ENCODE measurements around the gene EMILIN1. TPM values are rescaled to one million over a fixed set of nuclear protein-coding genes. Genes with fewer than 3 reads are reported as not detected.

The EMILIN1 gene
- total and polyA plus RNA-seq, 10 of the 15 experiments (the other 5 are each of a cell fraction or from before 2014, with no cell fraction given) = 0.01 to 2.3 (median 1.2) TPM; not detected in 2

- POLR2A ChIA-PET = interaction anchor here (1.1 to 8.9 kb wide), 9 partner anchors 8 to 70 kb away, joined by 3 to 139 read pairs (median 15); partner anchors contain the start of genes KHK and OST4
- RAD21 ChIA-PET (ENCODE audit: unreplicated experiment) = interaction anchor here (0.8 to 3.4 kb wide), 14 partner anchors 11 to 90 kb away, joined by 3 to 31 read pairs (median 5); partner anchors contain the start of genes KHK, OST4 and PREB
- whole genome bisulfite sequencing (ENCODE audit: insufficient coverage, insufficient replicate concordance, low lambda C conversion rate, missing lambda C conversion rate) = 9% methylated on average over 22 of the region's 24 CpGs
- FAIRE-seq = no peak
- peak overlapping the region; percentile 75 for H3K4me2 ChIP-seq (ENCODE audit: control insufficient read depth, insufficient read depth)
- H3K4me1 ChIP-seq (ENCODE audit: control insufficient read depth, insufficient read depth, low read length) = peaks cover 9% of the 10 kb centered on the region
- SMC1A ChIA-PET (ENCODE audit: uncharacterized antibody, unreplicated experiment) = interaction anchor here (0.6 to 3.1 kb wide), 12 partner anchors 9 to 378 kb away, joined by 3 to 33 read pairs (median 5); partner anchors contain the start of genes OST4 and TMEM214
- peak overlapping the region; percentile 99 for H3K4me3 ChIP-seq
- intact Hi-C loops (cut with micrococcal nuclease; ENCODE audit: unreplicated experiment) (loop anchor here (5.0 kb wide), 1 partner anchor 265 kb away; the partner anchor contains the start of gene CENPA), in situ Hi-C loops (cut with MboI) (no loop called here)
- H3K36me3 ChIP-seq (ENCODE audit: control insufficient read depth in 2 of 2, insufficient read depth in 2 of 2, low read length in 1 of 2) = peaks cover 3 to 20% of the 10 kb centered on the region in 2 experiments
- ATAC-seq = no peak; the same call in 2 of the 3 replicates
- H3K9me3 ChIP-seq (replicated peaks; ENCODE audit: control insufficient read depth, insufficient read depth, low read length) = no peaks in the 10 kb centered on the region
- 0 out of 2 replicates have a peak, but pooled peaks cover 1% of the 10 kb centered on the region for H3K79me2 ChIP-seq (ENCODE audit: control insufficient read depth, insufficient read depth, low read length)
- H3K9ac ChIP-seq (ENCODE audit: control insufficient read depth, insufficient read depth, low read length) = peak overlapping the region; percentile 63
- no peaks in the 10 kb centered on the region for H4K20me1 ChIP-seq (ENCODE audit: control insufficient read depth, insufficient read depth)
- no peaks in the 10 kb centered on the region for H3K27me3 ChIP-seq (replicated peaks in 1 of 2; ENCODE audit: control insufficient read depth in 2 of 2, insufficient read depth in 2 of 2, low read length in 1 of 2)
- BruUV-seq (replicated peaks) = no TSS peak
- CTCF ChIA-PET = interaction anchor here (0.7 to 3.5 kb wide), 13 partner anchors 11 to 228 kb away, joined by 3 to 28 read pairs (median 9); partner anchors contain the start of genes KHK, PREB and TMEM214
- H2AFZ ChIP-seq (ENCODE audit: control insufficient read depth, low read depth, low read length) = no peak overlapping the region; the same call in none of the 2 replicates
- H3K27ac ChIP-seq (ENCODE audit: control insufficient read depth, insufficient read depth) = 0 out of 2 replicates have a peak overlapping the region, but pooled peaks have one; percentile 22
- no peak for DNase-seq (ENCODE audit: low read depth, low spot score)
- no peak for TF ChIP-seq USF2 (IDR thresholded peaks at IDR 0.05; ENCODE audit: borderline replicate concordance, low read depth, low read length)
- TF ChIP-seq EP300 (IDR thresholded peaks at IDR 0.05; ENCODE audit: borderline replicate concordance in 1 of 2, control insufficient read depth in 1 of 2, low read depth in 2 of 2, low read length in 2 of 2) = no peak
- TF ChIP-seq, protein P1, sequence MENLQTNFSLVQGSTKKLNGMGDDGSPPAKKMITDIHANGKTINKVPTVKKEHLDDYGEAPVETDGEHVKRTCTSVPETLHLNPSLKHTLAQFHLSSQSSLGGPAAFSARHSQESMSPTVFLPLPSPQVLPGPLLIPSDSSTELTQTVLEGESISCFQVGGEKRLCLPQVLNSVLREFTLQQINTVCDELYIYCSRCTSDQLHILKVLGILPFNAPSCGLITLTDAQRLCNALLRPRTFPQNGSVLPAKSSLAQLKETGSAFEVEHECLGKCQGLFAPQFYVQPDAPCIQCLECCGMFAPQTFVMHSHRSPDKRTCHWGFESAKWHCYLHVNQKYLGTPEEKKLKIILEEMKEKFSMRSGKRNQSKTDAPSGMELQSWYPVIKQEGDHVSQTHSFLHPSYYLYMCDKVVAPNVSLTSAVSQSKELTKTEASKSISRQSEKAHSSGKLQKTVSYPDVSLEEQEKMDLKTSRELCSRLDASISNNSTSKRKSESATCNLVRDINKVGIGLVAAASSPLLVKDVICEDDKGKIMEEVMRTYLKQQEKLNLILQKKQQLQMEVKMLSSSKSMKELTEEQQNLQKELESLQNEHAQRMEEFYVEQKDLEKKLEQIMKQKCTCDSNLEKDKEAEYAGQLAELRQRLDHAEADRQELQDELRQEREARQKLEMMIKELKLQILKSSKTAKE (IDR thresholded peaks at IDR 0.05; ENCODE audit: low read depth, poor library complexity, severe bottlenecking) = no peak
- no peak for TF ChIP-seq GATAD2B (conservative IDR thresholded peaks at IDR 0.05; ENCODE audit: low read depth)
- TF ChIP-seq ESRRA (IDR thresholded peaks at IDR 0.05; ENCODE audit: low read length) = no peak
- TF ChIP-seq SMAD5 (IDR thresholded peaks at IDR 0.05; ENCODE audit: low read depth) = no peak
- no peak for TF ChIP-seq SIN3A (IDR thresholded peaks at IDR 0.05; ENCODE audit: low read depth, low read length)
- no peak for TF ChIP-seq DPF2 (IDR thresholded peaks at IDR 0.05)
- TF ChIP-seq REST (IDR thresholded peaks at IDR 0.05; ENCODE audit: low read depth, low read length) = no peak
- no peak for TF ChIP-seq E2F4 (IDR thresholded peaks at IDR 0.05; ENCODE audit: low read depth, low read length)
- no peak for TF ChIP-seq NFXL1 (IDR thresholded peaks at IDR 0.05; ENCODE audit: borderline replicate concordance)
- TF ChIP-seq YY1 (IDR thresholded peaks at IDR 0.05; ENCODE audit: low read depth, low read length) = no peak
- TF ChIP-seq JUNB (IDR thresholded peaks at IDR 0.05) = no peak
Measured at GRCh38 chr2:27051902-27052645, 26.3 kb upstream of the EMILIN1 start.

Data from GM12878 (cell line).